Kidney epithelial cell (primary cell): Measurements from ENCODE around the gene GNAO1. TPM values are rescaled to one million over a fixed set of nuclear protein-coding genes. Genes with fewer than 3 reads are reported as not detected.

ENCODE experiments used
- DNase-seq: peaks from one replicate; pipeline ENCODE4 v3.0.0-alpha.2; 2010; ENCODE audit warnings: low read depth
- H3K27me3 ChIP-seq: 2 replicates; pipeline ENCODE4 v1.6.0; 2011; ENCODE audit warnings: low read length; ENCODE audit not compliant: control insufficient read depth, insufficient read depth
- H3K36me3 ChIP-seq: 2 replicates; pipeline ENCODE4 v1.5.1; 2011; ENCODE audit warnings: low read length; ENCODE audit not compliant: control insufficient read depth, insufficient read depth
- H3K4me3 ChIP-seq: 2 replicates; pipeline ENCODE4 v1.5.1; 2011; ENCODE audit warnings: low read depth, mild to moderate bottlenecking, control low read depth, low read length
- CTCF ChIP-seq: IDR thresholded peaks from 2 replicates; pipeline ENCODE4 v1.5.1; 2011; ENCODE audit warnings: mild to moderate bottlenecking, moderate library complexity, low read length, control low read depth, inconsistent platforms; ENCODE audit not compliant: insufficient read depth, poor library complexity, severe bottlenecking
- total RNA-seq: library from RNA; depleted of rRNA; stranded (reverse); fragments of >200 nt; gene quantifications from 2 replicates; pipeline ENCODE4 v1.2.3, GENCODE V29; 2015

The GNAO1 gene
- total RNA-seq, 1 donor from 2014 or later, result 5.7 TPM

GRCh38 chr16:56357241-56357764 lies 166.0 kb downstream of the GNAO1 start:
- no peak for DNase-seq

DNA sequence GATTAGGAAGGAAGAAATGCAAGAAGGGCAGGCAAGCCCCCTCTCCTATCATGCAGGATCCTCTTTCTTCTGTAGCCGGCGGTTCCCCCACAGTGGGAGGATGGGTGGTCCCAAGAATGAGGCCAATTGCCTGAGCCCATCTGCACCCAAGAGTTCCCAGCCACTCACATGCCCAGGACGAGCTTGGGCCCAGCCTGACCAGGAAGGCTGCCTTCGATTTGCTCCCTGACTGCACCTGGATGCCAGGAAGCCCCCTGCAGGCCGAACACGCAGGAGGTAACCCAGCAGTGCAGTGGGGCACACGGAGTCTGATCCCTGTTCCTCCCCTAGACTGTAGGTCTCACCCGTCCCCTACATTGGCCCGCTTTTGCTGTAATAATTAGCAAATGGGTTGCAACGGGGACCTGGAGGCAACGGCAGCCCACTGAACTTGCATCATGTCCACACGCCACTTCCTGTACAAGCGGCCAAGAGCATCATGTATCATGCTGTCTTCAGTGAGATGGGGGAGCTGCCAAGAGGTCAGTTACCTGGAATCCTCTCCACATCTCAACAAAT lies 166.6 kb downstream of the GNAO1 start:
- Histone ChIP-seq H3K4me3 (no peak overlapping the region), H3K36me3 (no peaks in the 10 kb centered on the region), H3K27me3 (no peaks in the 10 kb centered on the region)
- TF ChIP-seq CTCF, result peak; percentile 19
- DNase-seq, result no peak

More at GRCh38 chr16:56357241-56357764, 166.0 kb downstream of the GNAO1 start:
- H3K36me3 ChIP-seq, result no peaks in the 10 kb centered on the region
- TF ChIP-seq CTCF, result no peak
- H3K4me3 ChIP-seq, result no peak overlapping the region
- H3K27me3 ChIP-seq, result peaks cover 1% of the 10 kb centered on the region

DNA sequence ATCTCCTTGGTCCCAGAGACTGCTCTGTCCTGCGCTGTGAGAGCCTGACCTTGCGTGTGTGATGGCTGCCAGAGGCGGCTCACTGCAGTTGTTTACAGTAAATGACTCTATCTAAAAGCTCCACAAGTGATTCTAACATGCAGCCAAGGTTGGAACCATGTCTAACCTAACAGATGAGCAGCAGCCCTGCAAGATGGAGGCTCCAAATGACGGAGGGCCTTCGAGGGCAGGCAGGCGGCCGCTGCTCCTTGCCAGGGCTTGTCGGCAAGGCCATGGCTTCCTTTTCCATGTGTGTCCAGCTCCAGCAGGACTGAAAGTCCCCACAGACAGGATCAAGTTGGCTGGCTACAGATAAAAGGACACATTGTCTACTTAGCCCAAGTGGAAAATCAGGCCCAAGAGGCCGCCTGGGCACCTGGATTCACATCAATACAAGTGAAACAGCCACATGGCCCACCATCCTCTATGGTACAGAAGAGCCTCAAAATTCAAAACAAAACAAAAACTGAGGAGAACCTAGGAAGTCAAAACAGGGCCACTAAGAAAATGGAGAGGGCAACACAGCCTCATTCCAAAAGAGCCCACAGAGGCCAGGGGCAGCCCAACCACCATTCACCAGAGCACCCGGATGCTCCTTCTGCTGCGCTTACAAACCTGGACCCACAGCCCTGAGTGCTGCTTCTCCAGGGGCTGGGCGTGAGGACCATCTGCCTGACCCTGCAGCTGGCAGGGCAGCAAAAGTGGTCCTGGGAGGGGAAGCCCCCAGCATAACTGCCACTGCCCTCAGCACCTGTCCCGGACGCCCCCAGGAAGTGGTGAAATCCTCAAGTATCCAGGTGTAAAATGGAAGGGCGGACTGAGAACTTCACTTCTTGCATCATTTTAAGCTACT lies 169.1 kb downstream of the GNAO1 start:
- Histone ChIP-seq H3K27me3 (no peaks in the 10 kb centered on the region), H3K4me3 (no peak overlapping the region), H3K36me3 (peaks cover 2% of the 10 kb centered on the region)
- no peak for TF ChIP-seq CTCF
- no peak for DNase-seq

GRCh38 chr16:56362057-56362655 lies 170.9 kb downstream of the GNAO1 start:
- Histone ChIP-seq H3K27me3 (no peaks in the 10 kb centered on the region), H3K36me3 (peaks cover 2% of the 10 kb centered on the region), H3K4me3 (no peak overlapping the region)
- no peak for DNase-seq
- TF ChIP-seq CTCF, result no peak

GRCh38 chr16:56362706-56363105 lies 171.4 kb downstream of the GNAO1 start:
- no peak for TF ChIP-seq CTCF
- DNase-seq, result no peak
- Histone ChIP-seq H3K4me3 (no peak overlapping the region), H3K27me3 (no peaks in the 10 kb centered on the region), H3K36me3 (peaks cover 2% of the 10 kb centered on the region)
